Esophagus muscularis mucosa (tissue), 4 donors: ENCODE measurements around the gene SH2D2A. TPM values are rescaled to one million over a fixed set of nuclear protein-coding genes. Genes with fewer than 3 reads are reported as not detected.
A peak's percentile ranks its signal among the peaks of the same experiment; 100 is the strongest.
"Not testable (repeated sequence)": the region's sequence is repeated elsewhere in the genome, so short reads cannot be mapped to it uniquely, and the experiment has no call there.

Source experiments
- DNase-seq: peaks from one replicate; pipeline ENCODE4 v3.0.0-alpha.2; 2017; ENCODE audit errors: extremely low spot score
- H3K27ac ChIP-seq, 4 donors: fragments of 200-600 bp; sonication (generic); replicated peaks in 1 of 4; 1 replicate in 3 of 4; 2 replicates in 1 of 4; pipeline ENCODE4 v1.5.1; 2016 to 2019; ENCODE audit warnings: mild to moderate bottlenecking in 1 of 4
- H3K27me3 ChIP-seq, 4 donors: fragments of 200-600 bp; sonication (generic); one replicate each; pipeline versions ENCODE4 v1.5.1 to v1.6.0; 2016 to 2019
- H3K36me3 ChIP-seq, 4 donors: fragments of 200-600 bp; sonication (generic); one replicate each; pipeline ENCODE4 v1.5.1; 2016 to 2019
- H3K4me1 ChIP-seq, 4 donors: fragments of 200-600 bp; sonication (generic); one replicate each; pipeline ENCODE4 v1.5.1; 2016 to 2019
- H3K4me3 ChIP-seq, 4 donors: fragments of 200-600 bp; sonication (generic); 1 replicate in 2 of 4; 2 replicates in 2 of 4; pipeline ENCODE4 v1.5.1; 2016 to 2019; ENCODE audit warnings: mild to moderate bottlenecking in 4 of 4, moderate library complexity in 1 of 4
- H3K9me3 ChIP-seq, 4 donors: fragments of 200-600 bp; sonication (generic); 1 replicate in 3 of 4; 2 replicates in 1 of 4; pipeline ENCODE4 v1.5.1; 2016 to 2019
- EP300 ChIP-seq: sonication (generic); formaldehyde crosslinking; IDR thresholded peaks from one replicate; pipeline ENCODE4 v1.6.1; 2017; ENCODE audit warnings: antibody characterized with exemption
- POLR2A ChIP-seq: fragments of 450-650 bp; IDR thresholded peaks from one replicate; pipeline ENCODE4 v1.6.1; 2017; ENCODE audit warnings: antibody characterized with exemption, moderate library complexity, mild to moderate bottlenecking, low read depth
- POLR2AphosphoS5 ChIP-seq, 2 donors: sonication (generic); formaldehyde crosslinking; IDR thresholded peaks; one replicate each; pipeline ENCODE4 v1.6.1; 2017; ENCODE audit warnings: antibody characterized with exemption in 2 of 2
- WGBS: methylation state at CpG from one replicate; pipeline ENCODE4 v1.1.5; 2018; 5-methylcytosine and 5-hydroxymethylcytosine counted together
- intact Hi-C: fragments of 100-400 bp; cut with DNase I; formaldehyde crosslinking; loops from one replicate; pipeline ENCODE4 v1.15.1; 2023
- total RNA-seq, 4 donors: library from RNA; depleted of rRNA; stranded (reverse); fragments of >200 nt; gene quantifications; one replicate each; pipeline versions ENCODE4 v1.1.0 to v1.2.1, GENCODE V29; 2016
- TF ChIP-seq, protein P1 (sequence below), 3 experiments: fragments of 200-600 bp in 2 of 3; fragments of 450-650 bp in 1 of 3; sonication (generic) in 2 of 3; IDR thresholded peaks; one replicate each; pipeline ENCODE4 v1.5.1; 2017 to 2019; ENCODE audit warnings: antibody characterized with exemption in 3 of 3, mild to moderate bottlenecking in 2 of 3, moderate library complexity in 1 of 3

The SH2D2A gene
- total RNA-seq, 4 donors from 2014 or later, result 0.83 to 2.7 (median 0.84) TPM; not detected in 1

DNA sequence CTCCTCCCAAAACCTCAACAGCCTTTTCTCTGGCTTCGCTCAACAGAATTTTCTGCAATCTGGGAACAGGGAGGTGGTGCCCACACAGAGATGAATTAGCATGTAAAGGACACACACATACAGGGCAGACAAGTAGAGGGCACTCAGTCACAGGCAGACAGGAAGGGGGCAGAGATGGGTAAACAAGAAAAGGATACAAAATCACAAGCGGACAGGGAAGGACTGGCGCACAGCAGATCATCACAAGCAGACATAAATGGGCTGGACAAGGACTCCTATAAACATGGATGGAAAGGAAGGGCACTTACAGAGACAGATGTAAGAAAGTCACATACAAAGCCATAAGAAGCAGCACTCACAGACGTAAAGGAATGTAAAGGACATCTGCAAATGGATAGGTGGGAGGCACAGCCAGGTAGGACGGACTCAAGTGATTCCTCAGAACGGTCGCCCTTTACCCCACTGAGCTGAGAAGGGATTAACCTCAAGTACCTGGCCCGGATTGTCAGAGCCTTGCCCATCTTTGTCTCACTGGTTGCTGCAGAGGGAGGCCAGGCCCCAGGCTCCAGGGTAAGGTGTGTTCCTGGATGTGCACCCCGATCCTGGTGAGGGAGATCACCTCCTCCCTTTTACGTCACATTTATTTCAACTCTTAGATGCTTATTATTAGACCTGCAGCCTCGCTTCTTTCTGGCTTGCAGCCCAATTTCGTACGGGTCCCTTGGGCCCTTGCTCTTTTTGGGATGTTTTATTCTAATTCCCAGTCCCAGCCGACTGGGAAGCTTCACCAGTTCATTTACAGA, 50.1 kb downstream of the SH2D2A start:
- 10% methylated on average over 14 of the region's 14 CpGs for WGBS
- Histone ChIP-seq H3K9me3 (no peaks in the 10 kb centered on the region), H3K27ac (peak overlapping the region; percentile 83 to 97 (median 96)), H3K4me3 (peak overlapping the region; percentile 93 to 99 (median 96)), H3K36me3 (peaks cover 0 to 14% (median 12%) of the 10 kb centered on the region in 4 donors), H3K27me3 (no peaks in the 10 kb centered on the region), H3K4me1 (peaks cover 39 to 49% (median 45%) of the 10 kb centered on the region in 4 donors)
- TF ChIP-seq, protein P1, sequence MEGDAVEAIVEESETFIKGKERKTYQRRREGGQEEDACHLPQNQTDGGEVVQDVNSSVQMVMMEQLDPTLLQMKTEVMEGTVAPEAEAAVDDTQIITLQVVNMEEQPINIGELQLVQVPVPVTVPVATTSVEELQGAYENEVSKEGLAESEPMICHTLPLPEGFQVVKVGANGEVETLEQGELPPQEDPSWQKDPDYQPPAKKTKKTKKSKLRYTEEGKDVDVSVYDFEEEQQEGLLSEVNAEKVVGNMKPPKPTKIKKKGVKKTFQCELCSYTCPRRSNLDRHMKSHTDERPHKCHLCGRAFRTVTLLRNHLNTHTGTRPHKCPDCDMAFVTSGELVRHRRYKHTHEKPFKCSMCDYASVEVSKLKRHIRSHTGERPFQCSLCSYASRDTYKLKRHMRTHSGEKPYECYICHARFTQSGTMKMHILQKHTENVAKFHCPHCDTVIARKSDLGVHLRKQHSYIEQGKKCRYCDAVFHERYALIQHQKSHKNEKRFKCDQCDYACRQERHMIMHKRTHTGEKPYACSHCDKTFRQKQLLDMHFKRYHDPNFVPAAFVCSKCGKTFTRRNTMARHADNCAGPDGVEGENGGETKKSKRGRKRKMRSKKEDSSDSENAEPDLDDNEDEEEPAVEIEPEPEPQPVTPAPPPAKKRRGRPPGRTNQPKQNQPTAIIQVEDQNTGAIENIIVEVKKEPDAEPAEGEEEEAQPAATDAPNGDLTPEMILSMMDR (IDR thresholded peaks at IDR 0.05), result no peak
- TF ChIP-seq EP300 (no peak), POLR2AphosphoS5 (IDR thresholded peaks at IDR 0.05) (no peak), POLR2A (no peak)
- intact Hi-C loops, result loop anchor here (1.0 kb wide), 1 partner anchor 38 kb away; the partner anchor contains the start of genes ISG20L2 and METTL25B
- no peak for DNase-seq

DNA sequence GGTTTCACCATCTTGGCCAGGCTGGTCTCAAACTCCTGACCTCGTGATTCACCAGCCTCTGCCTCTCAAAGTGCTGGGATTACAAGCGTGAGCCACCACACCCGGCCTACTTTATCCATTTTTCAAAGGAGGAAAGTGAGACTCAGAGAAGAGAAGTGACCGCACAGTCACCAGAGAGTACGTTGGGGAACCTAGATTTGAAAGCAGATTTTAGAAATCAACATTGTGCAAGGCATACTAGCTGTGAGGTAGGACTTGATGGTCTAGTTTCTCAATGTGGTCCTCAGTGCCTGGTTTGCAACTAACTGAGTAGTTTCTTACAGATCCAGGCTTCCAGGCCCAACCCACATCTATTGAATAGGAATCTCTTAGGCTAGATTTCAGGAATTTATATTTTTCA, 51.0 kb downstream of the SH2D2A start:
- Histone ChIP-seq H3K27me3 (no peaks in the 10 kb centered on the region), H3K4me3 (peak overlapping the region in 3 of 4 donors; percentile 93 to 97 (median 95)), H3K36me3 (peaks cover 0 to 8% (median 6%) of the 10 kb centered on the region in 4 donors), H3K4me1 (peaks cover 31 to 41% (median 37%) of the 10 kb centered on the region in 4 donors), H3K9me3 (no peaks in the 10 kb centered on the region), H3K27ac (no peak overlapping the region)
- WGBS, result 84% methylated on average over 5 of the region's 5 CpGs
- TF ChIP-seq, protein P1 (IDR thresholded peaks at IDR 0.05), result no peak
- no peak for TF ChIP-seq POLR2AphosphoS5 (IDR thresholded peaks at IDR 0.05)
- TF ChIP-seq EP300, result no peak
- TF ChIP-seq POLR2A, result no peak
- intact Hi-C loops, result no loop called here
- no peak for DNase-seq

DNA sequence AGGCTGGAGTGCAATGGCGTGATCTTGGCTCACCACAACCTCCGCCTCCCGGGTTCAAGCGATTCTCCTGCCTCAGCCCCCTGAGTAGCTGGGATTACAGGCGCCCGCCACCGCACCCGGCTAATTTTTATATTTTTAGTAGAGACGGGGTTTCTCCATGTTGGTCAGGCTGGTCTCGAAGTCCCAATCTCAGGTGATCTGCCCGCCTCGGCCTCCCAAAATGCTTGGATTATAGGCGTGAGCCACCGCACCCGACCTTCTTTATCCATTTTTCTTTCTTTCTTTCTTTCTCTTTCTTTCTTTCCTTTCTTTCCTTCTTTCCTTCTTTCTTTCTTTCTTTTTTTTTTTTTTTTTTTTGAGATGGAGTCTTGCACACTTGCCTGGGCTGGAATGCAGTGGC, 51.5 kb downstream of the SH2D2A start:
- H3K36me3 ChIP-seq, intact Hi-C loops, H3K4me3 ChIP-seq, H3K27ac ChIP-seq, DNase-seq, H3K9me3 ChIP-seq, H3K27me3 ChIP-seq: not testable (repeated sequence)
- WGBS, result 95% methylated on average over 15 of the region's 15 CpGs
- peaks cover 26 to 36% (median 32%) of the 10 kb centered on the region in 4 donors for H3K4me1 ChIP-seq

DNA sequence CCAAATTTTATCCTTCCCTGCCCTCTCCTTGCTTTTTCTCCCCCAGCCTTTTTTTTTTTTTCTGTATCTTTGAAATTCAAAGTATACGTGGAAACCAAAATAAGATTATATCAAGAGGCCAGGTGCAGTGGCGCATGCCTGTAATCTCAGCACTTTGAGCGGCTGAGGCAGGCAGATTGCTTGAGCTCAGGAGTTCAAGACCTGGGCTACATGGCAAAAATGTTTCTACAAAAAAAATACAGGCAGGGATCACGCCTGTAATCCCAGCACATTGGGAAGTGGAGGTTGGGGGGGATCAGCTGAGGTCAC, 55.9 kb downstream of the SH2D2A start:
- 81% methylated on average over 4 of the region's 4 CpGs for WGBS
- DNase-seq, result no peak
- no peak for TF ChIP-seq POLR2AphosphoS5 (IDR thresholded peaks at IDR 0.05)
- no peak for TF ChIP-seq POLR2A
- TF ChIP-seq, protein P1 (IDR thresholded peaks at IDR 0.05), result no peak
- no peak for TF ChIP-seq EP300

DNA sequence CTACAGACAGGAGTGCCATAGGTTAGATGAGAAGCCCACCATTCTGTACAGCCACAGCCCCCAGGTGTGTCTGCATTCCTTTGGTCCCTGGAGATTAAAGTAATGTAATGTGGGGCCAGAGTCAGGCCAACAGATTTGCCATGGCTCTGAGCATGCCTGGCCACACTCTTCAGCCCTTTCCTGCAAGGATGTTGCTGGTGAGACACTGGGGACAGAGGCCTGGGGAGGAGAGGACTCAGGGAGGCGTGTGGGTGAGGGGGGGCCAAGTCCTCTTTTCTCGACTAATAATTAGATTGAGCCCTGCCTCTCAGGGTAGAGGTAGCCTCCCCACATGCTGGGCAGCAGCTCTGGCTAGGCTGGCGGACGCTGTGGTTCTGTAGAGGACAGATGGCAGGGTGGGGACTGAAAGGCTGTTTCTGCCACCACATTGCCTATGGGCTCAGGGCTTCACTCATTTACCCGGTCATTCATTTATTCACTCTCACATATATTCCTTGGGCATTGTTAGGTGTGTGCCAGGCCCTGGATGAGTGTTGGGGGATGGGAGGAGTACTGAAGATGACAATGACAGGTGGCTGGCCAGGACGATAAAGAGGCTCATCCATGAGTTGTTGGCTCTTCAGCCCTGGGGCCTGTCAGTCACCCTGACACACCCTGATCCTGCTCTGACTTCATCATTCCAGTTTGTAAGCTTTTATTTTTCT, 56.4 kb downstream of the SH2D2A start:
- Histone ChIP-seq H3K9me3 (no peaks in the 10 kb centered on the region), H3K36me3 (no peaks in the 10 kb centered on the region), H3K27ac (no peak overlapping the region), H3K4me3 (no peak overlapping the region), H3K4me1 (peaks cover 0 to 3% (median 0%) of the 10 kb centered on the region in 4 donors), H3K27me3 (no peaks in the 10 kb centered on the region)
- 76% methylated on average over 4 of the region's 6 CpGs for WGBS
- DNase-seq, result no peak
- intact Hi-C loops, result no loop called here
- TF ChIP-seq POLR2A, result no peak
- TF ChIP-seq, protein P1 (IDR thresholded peaks at IDR 0.05), result no peak
- TF ChIP-seq POLR2AphosphoS5 (IDR thresholded peaks at IDR 0.05), result no peak

More for the DNA sequence above, 55.9 kb downstream of the SH2D2A start:
- Histone ChIP-seq H3K27me3 (no peaks in the 10 kb centered on the region), H3K36me3 (no peaks in the 10 kb centered on the region), H3K27ac (no peak overlapping the region), H3K4me1 (peaks cover 0 to 2% (median under 1%) of the 10 kb centered on the region in 4 donors), H3K4me3 (no peak overlapping the region), H3K9me3 (no peaks in the 10 kb centered on the region)
- intact Hi-C loops, result no loop called here

DNA sequence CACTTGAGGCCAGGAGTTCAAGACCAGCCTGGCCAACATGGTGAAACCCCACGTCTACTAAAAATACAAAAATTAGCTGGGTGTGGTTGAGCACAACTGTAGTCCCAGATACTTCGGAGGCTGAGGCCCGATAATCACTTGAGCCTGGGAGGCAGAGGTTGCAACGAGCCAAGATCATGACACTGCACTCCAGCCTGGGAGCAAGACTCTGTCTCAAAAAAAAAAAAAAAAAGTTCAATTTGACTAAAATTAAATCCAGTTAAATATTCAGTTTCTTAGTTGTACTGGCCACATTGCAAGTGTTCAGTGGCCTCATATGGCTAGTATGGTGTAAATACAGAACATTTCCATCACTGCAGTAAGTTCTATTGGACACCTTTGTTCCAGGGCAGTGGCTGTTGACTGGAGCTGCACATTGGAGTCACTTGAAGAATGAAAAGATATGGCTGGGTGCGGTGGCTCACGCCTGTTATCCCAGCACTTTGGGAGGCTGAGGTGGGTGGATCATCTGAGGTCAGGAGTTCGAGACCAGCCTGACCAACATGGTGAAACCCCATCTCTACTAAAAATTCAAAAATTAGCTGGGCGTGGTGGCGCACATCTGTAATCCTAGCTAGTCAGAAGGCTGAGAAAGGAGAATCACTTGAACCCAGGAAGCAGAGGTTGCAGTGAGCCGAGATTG, 58.9 kb downstream of the SH2D2A start:
- H3K4me3 ChIP-seq, H3K36me3 ChIP-seq, intact Hi-C loops, H3K27me3 ChIP-seq, H3K9me3 ChIP-seq, DNase-seq, H3K27ac ChIP-seq: not testable (repeated sequence)
- H3K4me1 ChIP-seq, result peaks cover 7 to 10% (median 8%) of the 10 kb centered on the region in 4 donors
- 96% methylated on average over 10 of the region's 10 CpGs for whole genome bisulfite sequencing
